CD14-positive monocyte (primary cell): ENCODE results near the gene RGS19. TPM values are rescaled to one million over a fixed set of nuclear protein-coding genes. Genes with fewer than 3 reads are reported as not detected.

Experiments used
- DNase-seq, 3 donors: peaks; one replicate each; pipeline ENCODE4 v3.0.0-alpha.2; 2011 to 2022
- H2AFZ ChIP-seq: 2 replicates; pipeline ENCODE4 v1.6.0; 2012; ENCODE audit warnings: mild to moderate bottlenecking, low read depth, low read length, inconsistent platforms; ENCODE audit not compliant: insufficient read depth, poor library complexity, severe bottlenecking
- H3K27ac ChIP-seq, 2 donors: 1 replicate in 1 of 2; 2 replicates in 1 of 2; pipeline ENCODE4 v1.5.1; 2012 to 2013; ENCODE audit warnings: low read length in 2 of 2, control low read depth in 1 of 2, inconsistent platforms in 1 of 2, low read depth in 1 of 2, mild to moderate bottlenecking in 1 of 2
- H3K27me3 ChIP-seq, 2 donors: one replicate each; pipeline versions ENCODE4 v1.6.0 to v1.6.1; 2011 to 2013; ENCODE audit warnings: low read length in 2 of 2; ENCODE audit not compliant: control insufficient read depth in 2 of 2, insufficient read depth in 2 of 2
- H3K36me3 ChIP-seq, 2 donors: replicated peaks in 1 of 2; 1 replicate in 1 of 2; 2 replicates in 1 of 2; pipeline versions ENCODE4 v1.5.1 to v1.6.1; 2012 to 2013; ENCODE audit warnings: low read length in 2 of 2, control low read depth in 1 of 2, inconsistent platforms in 1 of 2, mild to moderate bottlenecking in 1 of 2; ENCODE audit not compliant: insufficient read depth in 2 of 2, control insufficient read depth in 1 of 2
- H3K4me1 ChIP-seq, 2 donors: 1 replicate in 1 of 2; 2 replicates in 1 of 2; pipeline versions ENCODE4 v1.5.1 to v1.6.1; 2012 to 2013; ENCODE audit warnings: low read length in 2 of 2, control low read depth in 1 of 2, inconsistent platforms in 1 of 2, mild to moderate bottlenecking in 1 of 2, moderate library complexity in 1 of 2; ENCODE audit not compliant: insufficient read depth in 2 of 2, control insufficient read depth in 1 of 2
- H3K4me2 ChIP-seq: replicated peaks from 2 replicates; pipeline ENCODE3; 2012; ENCODE audit warnings: low read length, moderate library complexity, mild to moderate bottlenecking; ENCODE audit not compliant: poor library complexity, severe bottlenecking; ENCODE audit errors: extremely low read depth
- H3K4me3 ChIP-seq, 3 experiments: fragments of 200-600 bp in 1 of 3; sonication (generic) in 1 of 3; replicated peaks in 1 of 3; 1 replicate in 2 of 3; 2 replicates in 1 of 3; pipeline ENCODE4 v1.5.1; 2011 to 2013; ENCODE audit warnings: low read length in 3 of 3, mild to moderate bottlenecking in 3 of 3, control low read depth in 2 of 3, low read depth in 2 of 3, inconsistent platforms in 1 of 3, moderate library complexity in 1 of 3
- H3K79me2 ChIP-seq: 2 replicates; pipeline ENCODE4 v1.6.0; 2012; ENCODE audit warnings: mild to moderate bottlenecking, control low read depth, inconsistent platforms, low read length, moderate library complexity; ENCODE audit not compliant: insufficient read depth
- H3K9ac ChIP-seq: 2 replicates; pipeline ENCODE4 v1.6.0; 2017; ENCODE audit warnings: low read length, mild to moderate bottlenecking; ENCODE audit not compliant: insufficient read depth, poor library complexity, severe bottlenecking
- H3K9me3 ChIP-seq, 2 donors: replicated peaks in 1 of 2; 1 replicate in 1 of 2; 2 replicates in 1 of 2; pipeline versions ENCODE4 v1.5.1 to v1.6.1; 2012 to 2013; ENCODE audit warnings: low read length in 2 of 2, control low read depth in 1 of 2; ENCODE audit not compliant: control insufficient read depth in 1 of 2, insufficient read depth in 1 of 2
- H4K20me1 ChIP-seq: 2 replicates; pipeline ENCODE4 v1.6.0; 2012; ENCODE audit warnings: mild to moderate bottlenecking, low read length, control low read depth, moderate library complexity; ENCODE audit not compliant: insufficient read depth
- H3K27ac Mint-ChIP-seq, 7 donors: one replicate each; pipeline ENCODE4 v1.8.0; 2020; ENCODE audit warnings: mild to moderate bottlenecking in 7 of 7, mixed read lengths in 7 of 7, moderate library complexity in 6 of 7, inconsistent platforms in 2 of 7
- H3K27me3 Mint-ChIP-seq, 3 donors: one replicate each; pipeline ENCODE4 v1.8.0; 2021 to 2022; ENCODE audit warnings: low read depth in 3 of 3, mild to moderate bottlenecking in 3 of 3, mixed read lengths in 3 of 3, moderate library complexity in 3 of 3, inconsistent platforms in 1 of 3
- H3K36me3 Mint-ChIP-seq, 2 donors: one replicate each; pipeline ENCODE4 v1.8.0; 2020; ENCODE audit warnings: mixed read lengths in 2 of 2, inconsistent platforms in 1 of 2, mild to moderate bottlenecking in 1 of 2
- H3K4me1 Mint-ChIP-seq: one replicate; pipeline ENCODE4 v1.8.0; 2020; ENCODE audit warnings: mild to moderate bottlenecking, mixed read lengths
- H3K4me3 Mint-ChIP-seq, 2 donors: one replicate each; pipeline ENCODE4 v1.8.0; 2020; ENCODE audit warnings: mild to moderate bottlenecking in 2 of 2, mixed read lengths in 2 of 2, moderate library complexity in 1 of 2
- H3K9me3 Mint-ChIP-seq, 7 donors: one replicate each; pipeline ENCODE4 v1.8.0; 2020 to 2022; ENCODE audit warnings: mixed read lengths in 7 of 7, mild to moderate bottlenecking in 6 of 7, moderate library complexity in 6 of 7, inconsistent platforms in 2 of 7
- WGBS: methylation state at CpG from one replicate; pipeline ENCODE4 v1.1.5; 2013; ENCODE audit warnings: missing lambda C conversion rate; ENCODE audit not compliant: insufficient coverage; 5-methylcytosine and 5-hydroxymethylcytosine counted together
- intact Hi-C, 2 donors: fragments of 100-400 bp; cut with micrococcal nuclease; formaldehyde crosslinking; loops; one replicate each; pipeline versions ENCODE4 v1.15.0 to v1.15.1; 2023
- polyA plus RNA-seq, 3 donors: library from polyadenylated mRNA; depleted of rRNA in 1 of 3; unstranded in 2 of 3; stranded (reverse) in 1 of 3; fragments of 300-500 nt in 2 of 3; fragments of >200 nt in 1 of 3; fragmentation: Illumina TruSeq in 2 of 3; gene quantifications; 1 replicate in 2 of 3; 2 replicates in 1 of 3; pipeline ENCODE4 v1.2.3, GENCODE V29; 2012 to 2021
- TF ChIP-seq, protein P1 (sequence below): fragments of 200-600 bp; IDR thresholded peaks from one replicate; pipeline ENCODE4 v1.8.0; 2022; ENCODE audit warnings: antibody characterized with exemption, mild to moderate bottlenecking

Gene RGS19
- polyA plus RNA-seq, 3 donors = 235 to 280 (median 244) TPM

DNA sequence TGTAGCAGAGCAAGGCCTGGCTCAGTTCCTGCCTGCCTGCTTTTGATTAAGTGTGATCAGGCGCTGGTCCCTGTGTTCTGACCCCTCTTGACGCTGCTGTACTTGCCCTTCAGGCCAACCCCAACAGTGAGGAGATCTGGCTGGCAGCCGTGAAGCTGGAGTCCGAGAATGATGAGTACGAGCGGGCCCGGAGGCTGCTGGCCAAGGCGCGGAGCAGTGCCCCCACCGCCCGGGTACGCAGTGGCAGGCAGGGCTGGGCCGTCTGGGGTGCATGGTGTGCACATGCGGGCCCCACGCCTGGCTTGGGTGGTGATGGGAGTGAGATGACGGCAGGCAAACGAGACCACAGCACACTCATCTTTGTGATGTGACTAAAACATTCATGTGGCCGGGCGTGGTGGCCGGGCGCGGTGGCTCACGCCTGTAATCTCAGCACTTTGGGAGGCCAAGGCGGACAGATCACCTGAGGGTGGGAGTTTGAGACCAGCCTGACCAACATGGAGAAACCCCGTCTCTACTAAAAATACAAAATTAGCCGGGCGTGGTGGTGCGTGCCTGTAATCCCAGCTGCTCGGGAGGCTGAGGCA lies 53.4 kb downstream of the RGS19 start:
- Mint-ChIP-seq H3K36me3 (peaks cover 92 to 100% of the 10 kb centered on the region in 2 donors), H3K9me3 (peaks cover 0 to 2% (median 0%) of the 10 kb centered on the region in 7 donors), H3K4me3 (no peak overlapping the region), H3K27ac (no peak overlapping the region), H3K4me1 (no peaks in the 10 kb centered on the region), H3K27me3 (peaks cover 0 to 3% (median 0%) of the 10 kb centered on the region in 3 donors)
- TF ChIP-seq, protein P1, sequence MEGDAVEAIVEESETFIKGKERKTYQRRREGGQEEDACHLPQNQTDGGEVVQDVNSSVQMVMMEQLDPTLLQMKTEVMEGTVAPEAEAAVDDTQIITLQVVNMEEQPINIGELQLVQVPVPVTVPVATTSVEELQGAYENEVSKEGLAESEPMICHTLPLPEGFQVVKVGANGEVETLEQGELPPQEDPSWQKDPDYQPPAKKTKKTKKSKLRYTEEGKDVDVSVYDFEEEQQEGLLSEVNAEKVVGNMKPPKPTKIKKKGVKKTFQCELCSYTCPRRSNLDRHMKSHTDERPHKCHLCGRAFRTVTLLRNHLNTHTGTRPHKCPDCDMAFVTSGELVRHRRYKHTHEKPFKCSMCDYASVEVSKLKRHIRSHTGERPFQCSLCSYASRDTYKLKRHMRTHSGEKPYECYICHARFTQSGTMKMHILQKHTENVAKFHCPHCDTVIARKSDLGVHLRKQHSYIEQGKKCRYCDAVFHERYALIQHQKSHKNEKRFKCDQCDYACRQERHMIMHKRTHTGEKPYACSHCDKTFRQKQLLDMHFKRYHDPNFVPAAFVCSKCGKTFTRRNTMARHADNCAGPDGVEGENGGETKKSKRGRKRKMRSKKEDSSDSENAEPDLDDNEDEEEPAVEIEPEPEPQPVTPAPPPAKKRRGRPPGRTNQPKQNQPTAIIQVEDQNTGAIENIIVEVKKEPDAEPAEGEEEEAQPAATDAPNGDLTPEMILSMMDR = no peak
- no peak for DNase-seq
- Histone ChIP-seq H3K9ac (no peak overlapping the region), H3K4me3 (no peak overlapping the region), H3K4me1 (no peaks in the 10 kb centered on the region), H4K20me1 (peaks cover 10% of the 10 kb centered on the region), H3K9me3 (no peaks in the 10 kb centered on the region), H3K79me2 (no peaks in the 10 kb centered on the region), H2AFZ (no peak overlapping the region), H3K36me3 (peaks cover 92 to 100% of the 10 kb centered on the region in 2 donors), H3K4me2 (no peak overlapping the region), H3K27ac (no peak overlapping the region), H3K27me3 (no peaks in the 10 kb centered on the region)
- intact Hi-C loops = no loop called here
- 99% methylated on average over 21 of the region's 29 CpGs for WGBS

DNA sequence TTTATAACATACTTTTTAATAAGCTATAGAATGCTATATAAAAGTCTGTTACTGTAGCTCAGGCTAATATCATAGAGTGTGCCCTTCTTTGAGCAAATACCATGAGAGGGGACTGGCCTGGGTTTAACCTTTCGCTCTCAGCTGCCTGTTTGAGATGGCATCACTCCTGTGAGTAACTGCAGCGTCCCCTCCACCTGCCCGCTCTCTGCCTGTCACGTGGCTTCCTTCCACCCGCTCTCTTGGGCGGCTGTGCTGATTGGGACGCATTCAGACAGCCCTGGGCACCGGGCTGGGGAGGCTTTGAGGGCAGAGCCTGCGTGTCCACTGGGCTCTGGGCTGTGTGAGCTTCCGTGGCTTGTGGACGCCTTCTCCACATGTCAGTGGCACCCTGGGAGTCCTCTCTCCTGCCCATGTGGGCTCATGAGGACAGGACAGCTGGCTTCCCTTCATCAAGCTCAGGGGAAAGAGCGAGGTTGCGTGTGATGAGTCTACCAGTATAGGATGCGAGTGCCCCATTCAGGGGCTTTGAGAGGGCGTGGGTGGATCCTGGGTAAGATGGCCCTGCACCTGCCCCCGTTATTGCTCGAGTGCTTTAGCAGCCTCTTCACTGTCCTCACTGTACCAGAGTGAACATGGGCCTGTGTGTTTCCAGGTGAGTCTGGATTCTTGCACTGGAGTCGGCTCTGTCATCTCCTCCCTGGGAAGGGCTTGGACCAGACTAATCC lies 54.1 kb downstream of the RGS19 start:
- peaks cover 12% of the 10 kb centered on the region for H4K20me1 ChIP-seq
- Mint-ChIP-seq H3K27ac (no peak overlapping the region), H3K4me1 (no peaks in the 10 kb centered on the region), H3K36me3 (peaks cover 86 to 100% of the 10 kb centered on the region in 2 donors), H3K4me3 (no peak overlapping the region), H3K9me3 (no peaks in the 10 kb centered on the region), H3K27me3 (peaks cover 0 to 3% (median 0%) of the 10 kb centered on the region in 3 donors)
- no peaks in the 10 kb centered on the region for H3K9me3 ChIP-seq
- no peak overlapping the region for H3K4me2 ChIP-seq
- TF ChIP-seq, protein P1 = no peak
- H3K4me3 ChIP-seq = no peak overlapping the region
- no peak for DNase-seq
- H3K36me3 ChIP-seq = peaks cover 87 to 99% of the 10 kb centered on the region in 2 donors
- H3K79me2 ChIP-seq = no peaks in the 10 kb centered on the region
- no peaks in the 10 kb centered on the region for H3K4me1 ChIP-seq
- 100% methylated on average over 15 of the region's 18 CpGs for WGBS
- no peak overlapping the region for H2AFZ ChIP-seq
- no peak overlapping the region for H3K9ac ChIP-seq
- intact Hi-C loops = no loop called here
- H3K27ac ChIP-seq = no peak overlapping the region
- no peaks in the 10 kb centered on the region for H3K27me3 ChIP-seq
